K562 (cell line): ENCODE data around the gene CNFN. TPM values are rescaled to one million over a fixed set of nuclear protein-coding genes. Genes with fewer than 3 reads are reported as not detected.

Experiments
- ATAC-seq: fragments of 200-7000 bp; cut with Tn5 transposase; 3 replicates; pipeline ENCODE4 v1.9.1; 2020; ENCODE audit warnings: moderate library complexity
- BruUV-seq: library from RNA; stranded (reverse); fragments of 400-500 nt; replicated peaks from 2 replicates; lab custom pipeline; 2021; lab: Mats Ljungman, UMichigan
- CTCF ChIA-PET: fragments of 300-600 bp; formaldehyde crosslinking; extraction: SDS; loops from one replicate; lab custom pipeline; 2021; ENCODE audit warnings: low intra/inter-chr PET ratio; lab: Yijun Ruan, JAX
- POLR2A ChIA-PET: fragments of 300-600, 350-650 bp; sonication (Branson Sonifier 250); formaldehyde crosslinking; extraction: SDS; loops from one replicate; lab custom pipeline; 2021; ENCODE audit warnings: antibody characterized with exemption, inconsistent platforms; lab: Yijun Ruan, JAX
- DNase-seq, 4 experiments: peaks; one replicate each; pipeline versions ENCODE4 v3.0.0 to v3.0.0-alpha.2; 2011 to 2018; ENCODE audit warnings: low spot score in 3 of 4, mixed read lengths in 3 of 4; ENCODE audit errors: extremely low read depth in 1 of 4
- FAIRE-seq: peaks from 2 replicates; lab custom pipeline; 2011; peaks lifted over from hg19 to GRCh38; lab: Jason Lieb, UNC
- H2AFZ ChIP-seq: 2 replicates; pipeline ENCODE4 v1.6.0; 2011; ENCODE audit warnings: low read depth, low read length, control low read depth, inconsistent platforms
- H3K27ac ChIP-seq: fragments of 200-600 bp; 3 replicates; pipeline ENCODE4 v1.8.0; 2011; ENCODE audit warnings: low read depth, mild to moderate bottlenecking, control low read depth, inconsistent platforms, low read length, moderate library complexity, mixed read lengths; ENCODE audit errors: extremely low read depth
- H3K27me3 ChIP-seq, 2 experiments: fragments of 300-600 bp in 1 of 2; 2 replicates in 1 of 2; 3 replicates in 1 of 2; pipeline versions ENCODE4 v1.6.0 to v1.8.0; 2011; ENCODE audit warnings: inconsistent platforms in 2 of 2, low read length in 2 of 2, mild to moderate bottlenecking in 1 of 2, mixed read lengths in 1 of 2, moderate library complexity in 1 of 2; ENCODE audit not compliant: control insufficient read depth in 2 of 2, insufficient read depth in 2 of 2
- H3K36me3 ChIP-seq: fragments of 300-600 bp; 3 replicates; pipeline ENCODE4 v1.8.0; 2011; ENCODE audit warnings: mild to moderate bottlenecking, low read length, inconsistent platforms; ENCODE audit not compliant: control insufficient read depth, insufficient read depth
- H3K4me1 ChIP-seq, 2 experiments: fragments of 200-600 bp in 1 of 2; replicated peaks in 1 of 2; 2 replicates in 1 of 2; 3 replicates in 1 of 2; pipeline versions ENCODE4 v1.5.1 to v1.8.0; 2011; ENCODE audit warnings: inconsistent platforms in 2 of 2, low read length in 2 of 2, mild to moderate bottlenecking in 1 of 2, mixed read lengths in 1 of 2, moderate library complexity in 1 of 2; ENCODE audit not compliant: control insufficient read depth in 2 of 2, insufficient read depth in 2 of 2
- H3K4me2 ChIP-seq: 2 replicates; pipeline ENCODE4 v1.6.1; 2011; ENCODE audit warnings: low read length, control low read depth, inconsistent platforms, mixed read lengths; ENCODE audit not compliant: insufficient read depth
- H3K4me3 ChIP-seq: fragments of 200-600 bp; sonication (generic), shearing (Covaris generic); 2 replicates; pipeline ENCODE4 v1.5.1; 2016; ENCODE audit warnings: control low read depth, inconsistent platforms
- H3K79me2 ChIP-seq: fragments of 200-600 bp; 3 replicates; pipeline ENCODE4 v1.8.0; 2011; ENCODE audit warnings: low read length, inconsistent platforms; ENCODE audit not compliant: control insufficient read depth, insufficient read depth
- H3K9ac ChIP-seq, 2 experiments: 2 replicates each; pipeline versions ENCODE4 v1.6.0 to v1.6.1; 2011; ENCODE audit warnings: low read depth in 2 of 2, low read length in 2 of 2, control low read depth in 1 of 2, inconsistent platforms in 1 of 2, mild to moderate bottlenecking in 1 of 2, mixed read lengths in 1 of 2; ENCODE audit not compliant: insufficient read depth in 1 of 2
- H3K9me1 ChIP-seq: one replicate; pipeline ENCODE4 v1.6.0; 2011; ENCODE audit warnings: inconsistent platforms, mild to moderate bottlenecking, low read length, moderate library complexity; ENCODE audit not compliant: control insufficient read depth, insufficient read depth
- H3K9me3 ChIP-seq: replicated peaks from 2 replicates; pipeline ENCODE4 v1.5.1; 2011; ENCODE audit warnings: low read depth, low read length, inconsistent platforms; ENCODE audit not compliant: control insufficient read depth, insufficient read depth
- H4K20me1 ChIP-seq: replicated peaks from 2 replicates; pipeline ENCODE4 v1.6.1; 2011; ENCODE audit warnings: low read length, inconsistent platforms, mixed read lengths; ENCODE audit not compliant: control insufficient read depth, insufficient read depth
- BCOR ChIP-seq: fragments of 450-650 bp; IDR thresholded peaks from 2 replicates; pipeline ENCODE4 v1.6.1; 2016
- CBX1 ChIP-seq: sonication (generic); IDR thresholded peaks from 2 replicates; pipeline ENCODE4 v1.6.1; 2016; ENCODE audit warnings: antibody characterized with exemption, low read depth, mild to moderate bottlenecking
- DMBX1 ChIP-seq: fragments of 250-450 bp; sonication (Bioruptor Pico); IDR thresholded peaks from 2 replicates; pipeline ENCODE4 v1.8.0; 2022; ENCODE audit warnings: inconsistent platforms, mild to moderate bottlenecking, moderate library complexity, borderline replicate concordance
- ETS2 ChIP-seq: IDR thresholded peaks from 2 replicates; pipeline ENCODE4 v1.6.1; 2016; ENCODE audit warnings: borderline replicate concordance, missing genetic modification characterization, mild to moderate bottlenecking, moderate library complexity, missing compliant biosample characterization; ENCODE audit not compliant: poor library complexity, severe bottlenecking
- FOS ChIP-seq: IDR thresholded peaks from 3 replicates; pipeline ENCODE4 v1.6.1; 2011; ENCODE audit not compliant: insufficient read length; ENCODE audit errors: extremely low read depth
- GABPB2 ChIP-seq: fragments of 250-450 bp; sonication (Bioruptor Pico); conservative IDR thresholded peaks from 2 replicates; pipeline ENCODE4 v1.5.1; 2021; ENCODE audit warnings: mild to moderate bottlenecking
- HDAC2 ChIP-seq: fragments of 450-650 bp; IDR thresholded peaks from 2 replicates; pipeline ENCODE4 v1.6.1; 2016; ENCODE audit warnings: mild to moderate bottlenecking
- JUND ChIP-seq, 2 experiments: IDR thresholded peaks; 2 replicates in 1 of 2; 3 replicates in 1 of 2; pipeline ENCODE4 v1.6.1; 2011; ENCODE audit warnings: borderline replicate concordance in 2 of 2, low read depth in 2 of 2, low read length in 2 of 2, improper control_type of control experiment in 1 of 2, missing biosample characterization in 1 of 2, missing genetic modification characterization in 1 of 2, missing genetic modification reagents in 1 of 2
- KAT2B ChIP-seq: IDR thresholded peaks from one replicate; pipeline ENCODE4 v1.6.1; 2012; ENCODE audit warnings: low read depth, mild to moderate bottlenecking, control low read depth, inconsistent platforms, low read length, moderate library complexity
- PRDM10 ChIP-seq: fragments of 450-650 bp; IDR thresholded peaks from 2 replicates; pipeline ENCODE4 v1.6.1; 2018; ENCODE audit not compliant: partially characterized antibody
- PTBP1 ChIP-seq: fragments of 200-400 bp; formaldehyde crosslinking; IDR thresholded peaks from 2 replicates; pipeline ENCODE4 v1.6.1; 2017; ENCODE audit warnings: low read depth, low read length
- SIN3A ChIP-seq, 2 experiments: fragments of 150-350 bp in 1 of 2; IDR thresholded peaks; 2 replicates each; pipeline ENCODE4 v1.6.1; 2011 to 2016; ENCODE audit warnings: borderline replicate concordance in 2 of 2, low read depth in 2 of 2, low read length in 2 of 2, mild to moderate bottlenecking in 2 of 2, moderate library complexity in 2 of 2; ENCODE audit not compliant: control insufficient read depth in 1 of 2
- XRCC3 ChIP-seq: fragments of 450-650 bp; IDR thresholded peaks from 2 replicates; pipeline ENCODE4 v1.6.1; 2017; ENCODE audit warnings: mild to moderate bottlenecking, moderate library complexity
- ZBED1 ChIP-seq: IDR thresholded peaks from 2 replicates; pipeline ENCODE4 v1.6.1; 2014
- ZBTB34 ChIP-seq: fragments of 250-450 bp; sonication (Bioruptor Pico); IDR thresholded peaks from 2 replicates; pipeline ENCODE4 v1.8.0; 2021; ENCODE audit warnings: mild to moderate bottlenecking, moderate library complexity
- ZNF140 ChIP-seq: fragments of 250-450 bp; sonication (Bioruptor Pico); IDR thresholded peaks from 2 replicates; pipeline ENCODE4 v1.8.0; 2021; ENCODE audit warnings: moderate library complexity, mild to moderate bottlenecking, inconsistent platforms
- WGBS: fragments of 100-300 bp; shearing (Covaris generic); methylation state at CpG from one replicate; pipeline ENCODE4 v1.1.6; 2016; ENCODE audit warnings: low coverage, mixed read lengths; ENCODE audit not compliant: insufficient coverage; ENCODE audit errors: missing lambda C conversion rate; 5-methylcytosine and 5-hydroxymethylcytosine counted together
- in situ Hi-C: fragments of 300-500 bp; cut with MboI; formaldehyde crosslinking; loops from 4 replicates; pipeline ENCODE4 v1.15.0; 2018; ENCODE audit warnings: inconsistent platforms, mixed read lengths
- intact Hi-C: fragments of 100-400 bp; cut with micrococcal nuclease; formaldehyde crosslinking; loops from 2 replicates; pipeline ENCODE4 v1.14.2; 2022
- polyA plus RNA-seq, 8 experiments: library from polyadenylated mRNA; depleted of rRNA in 4 of 8; stranded (reverse) in 5 of 8; unstranded in 3 of 8; fragments of >200 nt; fragmentation: Nextera tagmentation in 2 of 8; fragmentation: Illumina TruSeq in 1 of 8; extraction: Ambion mirVana in 2 of 8; extraction: Trizol in 1 of 8; gene quantifications; 2 replicates each; pipeline versions ENCODE4 v1.2.1 to v1.2.3, GENCODE V29; 2011 to 2014; ENCODE audit warnings: inconsistent platforms in 1 of 8, missing spikeins in 1 of 8
- total RNA-seq, 7 experiments: library from RNA; depleted of rRNA in 6 of 7; stranded (reverse); fragments of >200 nt in 6 of 7; fragmentation: Illumina TruSeq in 2 of 7; extraction: Trizol in 2 of 7; gene quantifications; 2 replicates each; pipeline versions ENCODE4 v1.2.1 to v1.2.3, GENCODE V29; 2011 to 2021; ENCODE audit warnings: low replicate concordance in 1 of 7

CNFN gene
- total and polyA plus RNA-seq, 9 of the 15 experiments (the other 6 are each of a cell fraction or from before 2014, with no cell fraction given): 0.18 to 0.52 (median 0.27) TPM; not detected in 5

GRCh38 chr19:42412661-42413076 lies 22.6 kb upstream of the CNFN start:
- Histone ChIP-seq H4K20me1 (peaks cover 27% of the 10 kb centered on the region), H3K4me2 (no peak overlapping the region), H3K4me1 (peaks cover 0 to 24% of the 10 kb centered on the region in 2 experiments; a peak in 2 of 5 replicates), H3K79me2 (no peaks in the 10 kb centered on the region), H3K27ac (no peak overlapping the region), H2AFZ (no peak overlapping the region), H3K9me3 (no peaks in the 10 kb centered on the region), H3K9ac (peak overlapping the region in 1 of 2 experiments; percentile 35; a peak in 1 of 4 replicates), H3K9me1 (no peaks in the 10 kb centered on the region), H3K27me3 (peaks cover 8% of the 10 kb centered on the region in 2 experiments; a peak in 3 of 5 replicates), H3K4me3 (no peak overlapping the region), H3K36me3 (no peaks in the 10 kb centered on the region)
- ATAC-seq (no peak), DNase-seq (no peak), FAIRE-seq (no peak)
- BruUV-seq: no TSS peak
- 0% methylated on average over 3 of the region's 4 CpGs for WGBS
- intact Hi-C loops: no loop called here
- no peak for TF ChIP-seq ETS2 (tag)
- no peak for TF ChIP-seq ZBED1
- TF ChIP-seq HDAC2: no peak
- no peak for TF ChIP-seq KAT2B
- no peak for TF ChIP-seq BCOR
- TF ChIP-seq GABPB2 (CRISPR knock-in tag): no peak
- TF ChIP-seq PTBP1: no peak
- no peak for TF ChIP-seq ZNF140 (CRISPR knock-in tag)
- no peak for TF ChIP-seq FOS
- no peak for TF ChIP-seq DMBX1 (CRISPR knock-in tag)
- TF ChIP-seq JUND (IDR thresholded peaks at IDR 0.05; ENCODE audit: borderline replicate concordance, low read depth, low read length): no peak
- TF ChIP-seq JUND (tag; IDR thresholded peaks at IDR 0.05; ENCODE audit: borderline replicate concordance, low read depth, low read length): no peak
- no peak for TF ChIP-seq CBX1
- no peak for TF ChIP-seq XRCC3
- TF ChIP-seq SIN3A (IDR thresholded peaks at IDR 0.05; ENCODE audit: borderline replicate concordance in 2 of 2, control insufficient read depth in 1 of 2, low read depth in 2 of 2, low read length in 2 of 2): no peak
- no peak for TF ChIP-seq ZBTB34 (CRISPR knock-in tag)
- no peak for TF ChIP-seq PRDM10
- in situ Hi-C loops: no loop called here
- POLR2A ChIA-PET: no interaction called here
- CTCF ChIA-PET: no interaction called here
